CD14-positive monocyte (primary cell): ENCODE results near the gene TRIP6. TPM values are rescaled to one million over a fixed set of nuclear protein-coding genes. Genes with fewer than 3 reads are reported as not detected.
A peak's percentile ranks its signal among the peaks of the same experiment; 100 is the strongest.

Experiments
- DNase-seq, 3 donors: peaks; one replicate each; pipeline ENCODE4 v3.0.0-alpha.2; 2011 to 2022
- H2AFZ ChIP-seq: 2 replicates; pipeline ENCODE4 v1.6.0; 2012; ENCODE audit warnings: mild to moderate bottlenecking, low read depth, low read length, inconsistent platforms; ENCODE audit not compliant: insufficient read depth, poor library complexity, severe bottlenecking
- H3K27ac ChIP-seq, 2 donors: 1 replicate in 1 of 2; 2 replicates in 1 of 2; pipeline ENCODE4 v1.5.1; 2012 to 2013; ENCODE audit warnings: low read length in 2 of 2, control low read depth in 1 of 2, inconsistent platforms in 1 of 2, low read depth in 1 of 2, mild to moderate bottlenecking in 1 of 2
- H3K27me3 ChIP-seq, 2 donors: one replicate each; pipeline versions ENCODE4 v1.6.0 to v1.6.1; 2011 to 2013; ENCODE audit warnings: low read length in 2 of 2; ENCODE audit not compliant: control insufficient read depth in 2 of 2, insufficient read depth in 2 of 2
- H3K36me3 ChIP-seq, 2 donors: replicated peaks in 1 of 2; 1 replicate in 1 of 2; 2 replicates in 1 of 2; pipeline versions ENCODE4 v1.5.1 to v1.6.1; 2012 to 2013; ENCODE audit warnings: low read length in 2 of 2, control low read depth in 1 of 2, inconsistent platforms in 1 of 2, mild to moderate bottlenecking in 1 of 2; ENCODE audit not compliant: insufficient read depth in 2 of 2, control insufficient read depth in 1 of 2
- H3K4me1 ChIP-seq, 2 donors: 1 replicate in 1 of 2; 2 replicates in 1 of 2; pipeline versions ENCODE4 v1.5.1 to v1.6.1; 2012 to 2013; ENCODE audit warnings: low read length in 2 of 2, control low read depth in 1 of 2, inconsistent platforms in 1 of 2, mild to moderate bottlenecking in 1 of 2, moderate library complexity in 1 of 2; ENCODE audit not compliant: insufficient read depth in 2 of 2, control insufficient read depth in 1 of 2
- H3K4me2 ChIP-seq: replicated peaks from 2 replicates; pipeline ENCODE3; 2012; ENCODE audit warnings: low read length, moderate library complexity, mild to moderate bottlenecking; ENCODE audit not compliant: poor library complexity, severe bottlenecking; ENCODE audit errors: extremely low read depth
- H3K4me3 ChIP-seq, 3 experiments: fragments of 200-600 bp in 1 of 3; sonication (generic) in 1 of 3; replicated peaks in 1 of 3; 1 replicate in 2 of 3; 2 replicates in 1 of 3; pipeline ENCODE4 v1.5.1; 2011 to 2013; ENCODE audit warnings: low read length in 3 of 3, mild to moderate bottlenecking in 3 of 3, control low read depth in 2 of 3, low read depth in 2 of 3, inconsistent platforms in 1 of 3, moderate library complexity in 1 of 3
- H3K79me2 ChIP-seq: 2 replicates; pipeline ENCODE4 v1.6.0; 2012; ENCODE audit warnings: mild to moderate bottlenecking, control low read depth, inconsistent platforms, low read length, moderate library complexity; ENCODE audit not compliant: insufficient read depth
- H3K9ac ChIP-seq: 2 replicates; pipeline ENCODE4 v1.6.0; 2017; ENCODE audit warnings: low read length, mild to moderate bottlenecking; ENCODE audit not compliant: insufficient read depth, poor library complexity, severe bottlenecking
- H3K9me3 ChIP-seq, 2 donors: replicated peaks in 1 of 2; 1 replicate in 1 of 2; 2 replicates in 1 of 2; pipeline versions ENCODE4 v1.5.1 to v1.6.1; 2012 to 2013; ENCODE audit warnings: low read length in 2 of 2, control low read depth in 1 of 2; ENCODE audit not compliant: control insufficient read depth in 1 of 2, insufficient read depth in 1 of 2
- H4K20me1 ChIP-seq: 2 replicates; pipeline ENCODE4 v1.6.0; 2012; ENCODE audit warnings: mild to moderate bottlenecking, low read length, control low read depth, moderate library complexity; ENCODE audit not compliant: insufficient read depth
- H3K27ac Mint-ChIP-seq, 7 donors: one replicate each; pipeline ENCODE4 v1.8.0; 2020; ENCODE audit warnings: mild to moderate bottlenecking in 7 of 7, mixed read lengths in 7 of 7, moderate library complexity in 6 of 7, inconsistent platforms in 2 of 7
- H3K27me3 Mint-ChIP-seq, 3 donors: one replicate each; pipeline ENCODE4 v1.8.0; 2021 to 2022; ENCODE audit warnings: low read depth in 3 of 3, mild to moderate bottlenecking in 3 of 3, mixed read lengths in 3 of 3, moderate library complexity in 3 of 3, inconsistent platforms in 1 of 3
- H3K36me3 Mint-ChIP-seq, 2 donors: one replicate each; pipeline ENCODE4 v1.8.0; 2020; ENCODE audit warnings: mixed read lengths in 2 of 2, inconsistent platforms in 1 of 2, mild to moderate bottlenecking in 1 of 2
- H3K4me1 Mint-ChIP-seq: one replicate; pipeline ENCODE4 v1.8.0; 2020; ENCODE audit warnings: mild to moderate bottlenecking, mixed read lengths
- H3K4me3 Mint-ChIP-seq, 2 donors: one replicate each; pipeline ENCODE4 v1.8.0; 2020; ENCODE audit warnings: mild to moderate bottlenecking in 2 of 2, mixed read lengths in 2 of 2, moderate library complexity in 1 of 2
- H3K9me3 Mint-ChIP-seq, 7 donors: one replicate each; pipeline ENCODE4 v1.8.0; 2020 to 2022; ENCODE audit warnings: mixed read lengths in 7 of 7, mild to moderate bottlenecking in 6 of 7, moderate library complexity in 6 of 7, inconsistent platforms in 2 of 7
- CTCF ChIP-seq: fragments of 200-600 bp; IDR thresholded peaks from one replicate; pipeline ENCODE4 v1.8.0; 2022; ENCODE audit warnings: antibody characterized with exemption, mild to moderate bottlenecking
- whole genome bisulfite sequencing: methylation state at CpG from one replicate; pipeline ENCODE4 v1.1.5; 2013; ENCODE audit warnings: missing lambda C conversion rate; ENCODE audit not compliant: insufficient coverage; 5-methylcytosine and 5-hydroxymethylcytosine counted together
- intact Hi-C, 2 donors: fragments of 100-400 bp; cut with micrococcal nuclease; formaldehyde crosslinking; loops; one replicate each; pipeline versions ENCODE4 v1.15.0 to v1.15.1; 2023
- polyA plus RNA-seq, 3 donors: library from polyadenylated mRNA; depleted of rRNA in 1 of 3; unstranded in 2 of 3; stranded (reverse) in 1 of 3; fragments of 300-500 nt in 2 of 3; fragments of >200 nt in 1 of 3; fragmentation: Illumina TruSeq in 2 of 3; gene quantifications; 1 replicate in 2 of 3; 2 replicates in 1 of 3; pipeline ENCODE4 v1.2.3, GENCODE V29; 2012 to 2021

Gene TRIP6
- polyA plus RNA-seq, 3 donors: 1.9 to 5.9 (median 5.8) TPM

GRCh38 chr7:100875356-100875751 lies 8.2 kb downstream of the TRIP6 start:
- intact Hi-C loops: loop anchor here in 1 of 2 donors (1.0 kb wide), 1 partner anchor 12 kb away; no protein-coding TSS in a partner anchor
- Histone ChIP-seq H3K4me3 (peak overlapping the region; percentile 68 to 98 (median 76)), H3K36me3 (peaks cover 5 to 29% of the 10 kb centered on the region in 2 donors), H3K4me2 (peak overlapping the region; percentile 95), H3K9ac (peak overlapping the region; percentile 90), H3K79me2 (peaks cover 53% of the 10 kb centered on the region), H3K27ac (peak overlapping the region; percentile 79 to 94), H3K9me3 (no peaks in the 10 kb centered on the region), H2AFZ (peak overlapping the region; percentile 94), H3K27me3 (no peaks in the 10 kb centered on the region), H4K20me1 (peaks cover 51% of the 10 kb centered on the region), H3K4me1 (peaks cover 22 to 31% of the 10 kb centered on the region in 2 donors)
- TF ChIP-seq CTCF: no peak
- no peak for DNase-seq
- peak overlapping the region; percentile 97 for H3K4me3 Mint-ChIP-seq
- peaks cover 49 to 56% of the 10 kb centered on the region in 2 donors for H3K36me3 Mint-ChIP-seq
- peaks cover 0 to 5% (median 0%) of the 10 kb centered on the region in 7 donors for H3K9me3 Mint-ChIP-seq
- 1% methylated on average over 24 of the region's 39 CpGs for WGBS
- peaks cover 33% of the 10 kb centered on the region for H3K4me1 Mint-ChIP-seq
- H3K27ac Mint-ChIP-seq: peak overlapping the region; percentile 92 to 98 (median 95)
- H3K27me3 Mint-ChIP-seq: peaks cover 0 to 8% (median 0%) of the 10 kb centered on the region in 3 donors

- Histone ChIP-seq H3K79me2 (peaks cover 69% of the 10 kb centered on the region), H2AFZ (no peak overlapping the region), H3K9me3 (no peaks in the 10 kb centered on the region), H3K4me3 (no peak overlapping the region), H3K9ac (no peak overlapping the region), H3K27ac (no peak overlapping the region), H4K20me1 (peaks cover 75% of the 10 kb centered on the region), H3K36me3 (peaks cover 25 to 55% of the 10 kb centered on the region in 2 donors), H3K4me2 (no peak overlapping the region), H3K4me1 (peaks cover 22 to 31% of the 10 kb centered on the region in 2 donors), H3K27me3 (no peaks in the 10 kb centered on the region)
- intact Hi-C loops: no loop called here
- Mint-ChIP-seq H3K27me3 (peaks cover 0 to 5% (median 0%) of the 10 kb centered on the region in 3 donors), H3K4me3 (no peak overlapping the region), H3K27ac (peak overlapping the region in 1 of 7 donors; percentile 70), H3K4me1 (peaks cover 26% of the 10 kb centered on the region), H3K36me3 (peaks cover 56 to 65% of the 10 kb centered on the region in 2 donors), H3K9me3 (peaks cover 0 to 5% (median 0%) of the 10 kb centered on the region in 7 donors)
- DNase-seq: no peak
- WGBS: 80% methylated on average over 7 of the region's 7 CpGs
- TF ChIP-seq CTCF: no peak
These were observed 10.8 kb downstream of the TRIP6 start for GRCh38 chr7:100878013-100878412.
